GM23338 (cell line): ENCODE results near the gene ENTPD7. TPM values are rescaled to one million over a fixed set of nuclear protein-coding genes. Genes with fewer than 3 reads are reported as not detected.

ENCODE experiments used
- ATAC-seq: fragments of 200-7000 bp; cut with Tn5 transposase; 3 replicates; pipeline ENCODE4 v1.9.1; 2020
- DNase-seq: peaks from one replicate; pipeline ENCODE4 v3.0.0-alpha.2; 2015; ENCODE audit warnings: low spot score
- H2AFZ ChIP-seq: fragments of 200-600 bp; sonication (generic); 2 replicates; pipeline ENCODE4 v1.8.0; 2016; ENCODE audit warnings: antibody characterized with exemption, mild to moderate bottlenecking, moderate library complexity
- H3F3A ChIP-seq: fragments of 200-600 bp; sonication (generic); replicated peaks from 2 replicates; pipeline ENCODE4 v1.8.0; 2017; ENCODE audit warnings: antibody characterized with exemption, mixed run types, low read depth
- H3K27ac ChIP-seq: fragments of 200-600 bp; sonication (generic); 2 replicates; pipeline ENCODE4 v1.6.1; 2016; ENCODE audit warnings: low read depth
- H3K27me3 ChIP-seq: fragments of 200-600 bp; sonication (generic); 2 replicates; pipeline ENCODE4 v1.8.0; 2016; ENCODE audit warnings: mild to moderate bottlenecking, mixed run types, moderate library complexity; ENCODE audit not compliant: insufficient read depth
- H3K36me3 ChIP-seq: fragments of 200-600 bp; sonication (generic); 2 replicates; pipeline ENCODE4 v1.8.0; 2016; ENCODE audit warnings: mild to moderate bottlenecking; ENCODE audit not compliant: insufficient read depth
- H3K4me1 ChIP-seq: fragments of 200-600 bp; sonication (generic); 2 replicates; pipeline ENCODE4 v1.8.0; 2016; ENCODE audit warnings: mild to moderate bottlenecking, moderate library complexity; ENCODE audit not compliant: insufficient read depth
- H3K4me2 ChIP-seq: fragments of 200-600 bp; sonication (generic); 2 replicates; pipeline ENCODE4 v1.7.1; 2017; ENCODE audit warnings: mixed run types
- H3K4me3 ChIP-seq: fragments of 200-600 bp; sonication (generic); 2 replicates; pipeline ENCODE4 v1.6.1; 2016; ENCODE audit warnings: mixed run types
- H3K79me2 ChIP-seq: fragments of 200-600 bp; sonication (generic); replicated peaks from 2 replicates; pipeline ENCODE4 v1.8.0; 2017; ENCODE audit warnings: mild to moderate bottlenecking; ENCODE audit not compliant: insufficient read depth
- H3K9me2 ChIP-seq: fragments of 200-600 bp; sonication (generic); 2 replicates; pipeline ENCODE4 v1.8.0; 2017; ENCODE audit not compliant: insufficient read depth
- H4K20me1 ChIP-seq: fragments of 200-600 bp; sonication (generic); replicated peaks from 2 replicates; pipeline ENCODE4 v1.8.0; 2017; ENCODE audit warnings: mild to moderate bottlenecking; ENCODE audit not compliant: insufficient read depth
- H3K27ac Mint-ChIP-seq: 2 replicates; pipeline ENCODE4 v1.8.0; 2020; ENCODE audit warnings: inconsistent platforms, mild to moderate bottlenecking, moderate library complexity, mixed read lengths
- H3K27me3 Mint-ChIP-seq: 3 replicates; pipeline ENCODE4 v1.8.0; 2022; ENCODE audit warnings: low read depth, mild to moderate bottlenecking, moderate library complexity, mixed read lengths, inconsistent platforms; ENCODE audit not compliant: insufficient read depth, poor library complexity
- H3K36me3 Mint-ChIP-seq: 3 replicates; pipeline ENCODE4 v1.8.0; 2021; ENCODE audit warnings: low read depth, mild to moderate bottlenecking, inconsistent platforms, moderate library complexity, mixed read lengths
- H3K4me1 Mint-ChIP-seq: 3 replicates; pipeline ENCODE4 v1.8.0; 2020; ENCODE audit warnings: mild to moderate bottlenecking, inconsistent platforms, mixed read lengths
- H3K4me3 Mint-ChIP-seq: 3 replicates; pipeline ENCODE4 v1.8.0; 2021; ENCODE audit warnings: moderate library complexity, mild to moderate bottlenecking, inconsistent platforms, mixed read lengths
- H3K9me3 Mint-ChIP-seq: 3 replicates; pipeline ENCODE4 v1.8.0; 2020; ENCODE audit warnings: moderate library complexity, mild to moderate bottlenecking, inconsistent platforms, mixed read lengths
- CREB1 ChIP-seq: fragments of 250-450 bp; sonication (Bioruptor Pico); IDR thresholded peaks from 2 replicates; pipeline ENCODE4 v1.5.0; 2020; ENCODE audit warnings: low read depth, mild to moderate bottlenecking, moderate library complexity
- ETS1 ChIP-seq: IDR thresholded peaks from 2 replicates; pipeline ENCODE4 v1.6.1; 2016; ENCODE audit warnings: antibody characterized with exemption
- EZH2phosphoT487 ChIP-seq: fragments of 200-600 bp; sonication (generic); IDR thresholded peaks from one replicate; pipeline ENCODE4 v1.8.1; 2018; ENCODE audit warnings: antibody characterized with exemption; ENCODE audit not compliant: unreplicated experiment
- JUNB ChIP-seq: IDR thresholded peaks from one replicate; pipeline ENCODE4 v1.6.1; 2016; ENCODE audit warnings: antibody characterized with exemption; ENCODE audit not compliant: unreplicated experiment
- NANOG ChIP-seq: IDR thresholded peaks from 2 replicates; pipeline ENCODE4 v1.6.1; 2016; ENCODE audit warnings: antibody characterized with exemption, borderline replicate concordance
- STAT1 ChIP-seq: IDR thresholded peaks from one replicate; pipeline ENCODE4 v1.6.1; 2016; ENCODE audit warnings: antibody characterized with exemption; ENCODE audit not compliant: unreplicated experiment
- ZNF331 ChIP-seq: fragments of 250-450 bp; sonication (Bioruptor Pico); IDR thresholded peaks from 2 replicates; pipeline ENCODE4 v1.5.0; 2020; ENCODE audit warnings: low read depth, mild to moderate bottlenecking, moderate library complexity
- polyA plus RNA-seq: library from polyadenylated mRNA; unstranded; fragments of >200 nt; fragmentation: Nextera tagmentation; extraction: Ambion mirVana; gene quantifications from 2 replicates; pipeline ENCODE4 v1.2.1, GENCODE V29; 2016
- total RNA-seq: library from RNA; depleted of rRNA; stranded (reverse); fragments of >200 nt; shearing (Covaris generic); gene quantifications from 2 replicates; pipeline ENCODE4 v1.2.3, GENCODE V29; 2014
- TF ChIP-seq, protein P1 (sequence below), 2 experiments: fragments of 200-600 bp in 1 of 2; sonication (generic) in 1 of 2; conservative IDR thresholded peaks; 2 replicates each; pipeline versions ENCODE4 v1.5.1 to v1.6.1; 2016 to 2017; ENCODE audit warnings: antibody characterized with exemption in 2 of 2, low read depth in 2 of 2, mild to moderate bottlenecking in 2 of 2, moderate library complexity in 1 of 2
- TF ChIP-seq, protein P2 (sequence below): IDR thresholded peaks from one replicate; pipeline ENCODE4 v1.6.1; 2018; ENCODE audit warnings: antibody characterized with exemption; ENCODE audit not compliant: unreplicated experiment

The ENTPD7 gene
- total and polyA plus RNA-seq, 2 experiments from 2014 or later, result 1.7 to 12.6 TPM

GRCh38 chr10:99742254-99742653 is 82.9 kb downstream of the ENTPD7 start:
- DNase-seq (no peak), ATAC-seq (no peak)
- H3F3A ChIP-seq, result no peaks in the 10 kb centered on the region
- Mint-ChIP-seq H3K36me3 (peaks cover 78% of the 10 kb centered on the region), H3K9me3 (no peaks in the 10 kb centered on the region; the same call in 2 of the 3 replicates), H3K27me3 (peaks cover 1% of the 10 kb centered on the region), H3K4me3 (no peak overlapping the region), H3K4me1 (no peaks in the 10 kb centered on the region), H3K27ac (no peak overlapping the region)
- H3K27me3 ChIP-seq, result no peaks in the 10 kb centered on the region
- no peak overlapping the region for H3K27ac ChIP-seq
- no peak overlapping the region for H3K4me2 ChIP-seq
- no peak for TF ChIP-seq EZH2phosphoT487
- TF ChIP-seq STAT1, result no peak
- TF ChIP-seq, protein P1, sequence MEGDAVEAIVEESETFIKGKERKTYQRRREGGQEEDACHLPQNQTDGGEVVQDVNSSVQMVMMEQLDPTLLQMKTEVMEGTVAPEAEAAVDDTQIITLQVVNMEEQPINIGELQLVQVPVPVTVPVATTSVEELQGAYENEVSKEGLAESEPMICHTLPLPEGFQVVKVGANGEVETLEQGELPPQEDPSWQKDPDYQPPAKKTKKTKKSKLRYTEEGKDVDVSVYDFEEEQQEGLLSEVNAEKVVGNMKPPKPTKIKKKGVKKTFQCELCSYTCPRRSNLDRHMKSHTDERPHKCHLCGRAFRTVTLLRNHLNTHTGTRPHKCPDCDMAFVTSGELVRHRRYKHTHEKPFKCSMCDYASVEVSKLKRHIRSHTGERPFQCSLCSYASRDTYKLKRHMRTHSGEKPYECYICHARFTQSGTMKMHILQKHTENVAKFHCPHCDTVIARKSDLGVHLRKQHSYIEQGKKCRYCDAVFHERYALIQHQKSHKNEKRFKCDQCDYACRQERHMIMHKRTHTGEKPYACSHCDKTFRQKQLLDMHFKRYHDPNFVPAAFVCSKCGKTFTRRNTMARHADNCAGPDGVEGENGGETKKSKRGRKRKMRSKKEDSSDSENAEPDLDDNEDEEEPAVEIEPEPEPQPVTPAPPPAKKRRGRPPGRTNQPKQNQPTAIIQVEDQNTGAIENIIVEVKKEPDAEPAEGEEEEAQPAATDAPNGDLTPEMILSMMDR (conservative IDR thresholded peaks at IDR 0.05; ENCODE audit: low read depth in 2 of 2), result no peak
- TF ChIP-seq, protein P2, sequence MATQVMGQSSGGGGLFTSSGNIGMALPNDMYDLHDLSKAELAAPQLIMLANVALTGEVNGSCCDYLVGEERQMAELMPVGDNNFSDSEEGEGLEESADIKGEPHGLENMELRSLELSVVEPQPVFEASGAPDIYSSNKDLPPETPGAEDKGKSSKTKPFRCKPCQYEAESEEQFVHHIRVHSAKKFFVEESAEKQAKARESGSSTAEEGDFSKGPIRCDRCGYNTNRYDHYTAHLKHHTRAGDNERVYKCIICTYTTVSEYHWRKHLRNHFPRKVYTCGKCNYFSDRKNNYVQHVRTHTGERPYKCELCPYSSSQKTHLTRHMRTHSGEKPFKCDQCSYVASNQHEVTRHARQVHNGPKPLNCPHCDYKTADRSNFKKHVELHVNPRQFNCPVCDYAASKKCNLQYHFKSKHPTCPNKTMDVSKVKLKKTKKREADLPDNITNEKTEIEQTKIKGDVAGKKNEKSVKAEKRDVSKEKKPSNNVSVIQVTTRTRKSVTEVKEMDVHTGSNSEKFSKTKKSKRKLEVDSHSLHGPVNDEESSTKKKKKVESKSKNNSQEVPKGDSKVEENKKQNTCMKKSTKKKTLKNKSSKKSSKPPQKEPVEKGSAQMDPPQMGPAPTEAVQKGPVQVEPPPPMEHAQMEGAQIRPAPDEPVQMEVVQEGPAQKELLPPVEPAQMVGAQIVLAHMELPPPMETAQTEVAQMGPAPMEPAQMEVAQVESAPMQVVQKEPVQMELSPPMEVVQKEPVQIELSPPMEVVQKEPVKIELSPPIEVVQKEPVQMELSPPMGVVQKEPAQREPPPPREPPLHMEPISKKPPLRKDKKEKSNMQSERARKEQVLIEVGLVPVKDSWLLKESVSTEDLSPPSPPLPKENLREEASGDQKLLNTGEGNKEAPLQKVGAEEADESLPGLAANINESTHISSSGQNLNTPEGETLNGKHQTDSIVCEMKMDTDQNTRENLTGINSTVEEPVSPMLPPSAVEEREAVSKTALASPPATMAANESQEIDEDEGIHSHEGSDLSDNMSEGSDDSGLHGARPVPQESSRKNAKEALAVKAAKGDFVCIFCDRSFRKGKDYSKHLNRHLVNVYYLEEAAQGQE, result no peak
- peaks cover 4% of the 10 kb centered on the region; the same call in 1 of the 2 replicates for H3K79me2 ChIP-seq
- peaks cover 76% of the 10 kb centered on the region for H3K36me3 ChIP-seq
- H3K4me3 ChIP-seq, result no peak overlapping the region
- no peak overlapping the region for H2AFZ ChIP-seq
- H3K9me2 ChIP-seq, result no peaks in the 10 kb centered on the region
- no peaks in the 10 kb centered on the region for H3K4me1 ChIP-seq
- peaks cover 10% of the 10 kb centered on the region for H4K20me1 ChIP-seq

- Mint-ChIP-seq H3K4me3 (no peak overlapping the region), H3K36me3 (peaks cover 75% of the 10 kb centered on the region), H3K4me1 (no peaks in the 10 kb centered on the region), H3K27me3 (peaks cover 1% of the 10 kb centered on the region), H3K9me3 (no peaks in the 10 kb centered on the region; the same call in 2 of the 3 replicates), H3K27ac (no peak overlapping the region)
- Histone ChIP-seq H3K36me3 (peaks cover 74% of the 10 kb centered on the region), H3K4me3 (no peak overlapping the region), H3K4me2 (no peak overlapping the region), H3K79me2 (peaks cover 4% of the 10 kb centered on the region; the same call in 1 of the 2 replicates), H3K9me2 (no peaks in the 10 kb centered on the region), H3F3A (no peaks in the 10 kb centered on the region), H3K4me1 (no peaks in the 10 kb centered on the region), H4K20me1 (peaks cover 10% of the 10 kb centered on the region), H3K27ac (no peak overlapping the region), H3K27me3 (no peaks in the 10 kb centered on the region), H2AFZ (no peak overlapping the region)
- ATAC-seq (no peak), DNase-seq (no peak)
- TF ChIP-seq, protein P1 (conservative IDR thresholded peaks at IDR 0.05; ENCODE audit: low read depth in 2 of 2), result no peak
- no peak for TF ChIP-seq JUNB
- no peak for TF ChIP-seq NANOG
- no peak for TF ChIP-seq ETS1
- no peak for TF ChIP-seq EZH2phosphoT487
- TF ChIP-seq CREB1, result no peak
- TF ChIP-seq, protein P2, result no peak
- no peak for TF ChIP-seq ZNF331 (CRISPR knock-in tag)
- no peak for TF ChIP-seq STAT1
These were observed 83.4 kb downstream of the ENTPD7 start for GRCh38 chr10:99742701-99743100.
